Astrocyte of the cerebellum (primary cell): ENCODE results near the gene KLHL2.

ENCODE experiments used
- DNase-seq: peaks from one replicate; pipeline ENCODE4 v3.0.0-alpha.2; 2011; ENCODE audit warnings: low read depth
- H3K4me3 ChIP-seq: 2 replicates; pipeline ENCODE4 v1.5.1; 2011; ENCODE audit warnings: mild to moderate bottlenecking, low read depth, low read length, moderate library complexity
- CTCF ChIP-seq: IDR thresholded peaks from 2 replicates; pipeline ENCODE4 v1.5.1; 2012; ENCODE audit warnings: low read length, low read depth, moderate library complexity, mild to moderate bottlenecking; ENCODE audit errors: missing control alignments
- in situ Hi-C: cut with HindIII; loops from 2 replicates; pipeline ENCODE4 v1.10.0; 2017; ENCODE audit warnings: low sequenced_read_pairs

Gene KLHL2

GRCh38 chr4:165309456-165309855 lies 102.1 kb downstream of the KLHL2 start:
- TF ChIP-seq CTCF = no peak
- no peak overlapping the region for H3K4me3 ChIP-seq
- DNase-seq = no peak
- in situ Hi-C loops = no loop called here

GRCh38 chr4:165312506-165312905 lies 105.1 kb downstream of the KLHL2 start:
- DNase-seq = no peak
- in situ Hi-C loops = no loop called here
- no peak for TF ChIP-seq CTCF
- H3K4me3 ChIP-seq = no peak overlapping the region

GRCh38 chr4:165319030-165319429 lies 111.7 kb downstream of the KLHL2 start:
- in situ Hi-C loops = no loop called here
- DNase-seq = no peak
- no peak for TF ChIP-seq CTCF
- H3K4me3 ChIP-seq = no peak overlapping the region

GRCh38 chr4:165319509-165319908 lies 112.1 kb downstream of the KLHL2 start:
- in situ Hi-C loops = no loop called here
- no peak overlapping the region for H3K4me3 ChIP-seq
- no peak for TF ChIP-seq CTCF
- no peak for DNase-seq

- DNase-seq = no peak
- in situ Hi-C loops = no loop called here
- TF ChIP-seq CTCF = no peak
- no peak overlapping the region for H3K4me3 ChIP-seq
These were observed 117.0 kb downstream of the KLHL2 start for GRCh38 chr4:165324236-165324917.

GRCh38 chr4:165324918-165325304 lies 117.5 kb downstream of the KLHL2 start:
- H3K4me3 ChIP-seq = no peak overlapping the region
- no peak for TF ChIP-seq CTCF
- DNase-seq = no peak
- in situ Hi-C loops = no loop called here
